NCI-H2171 (cell line): Measurements from ENCODE around the gene LYZL4.

Source experiments
- DNase-seq: peaks from one replicate; lab custom pipeline; 2025; lab: John Stamatoyannopoulos, UW

The LYZL4 gene, protein sequence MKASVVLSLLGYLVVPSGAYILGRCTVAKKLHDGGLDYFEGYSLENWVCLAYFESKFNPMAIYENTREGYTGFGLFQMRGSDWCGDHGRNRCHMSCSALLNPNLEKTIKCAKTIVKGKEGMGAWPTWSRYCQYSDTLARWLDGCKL

DNA sequence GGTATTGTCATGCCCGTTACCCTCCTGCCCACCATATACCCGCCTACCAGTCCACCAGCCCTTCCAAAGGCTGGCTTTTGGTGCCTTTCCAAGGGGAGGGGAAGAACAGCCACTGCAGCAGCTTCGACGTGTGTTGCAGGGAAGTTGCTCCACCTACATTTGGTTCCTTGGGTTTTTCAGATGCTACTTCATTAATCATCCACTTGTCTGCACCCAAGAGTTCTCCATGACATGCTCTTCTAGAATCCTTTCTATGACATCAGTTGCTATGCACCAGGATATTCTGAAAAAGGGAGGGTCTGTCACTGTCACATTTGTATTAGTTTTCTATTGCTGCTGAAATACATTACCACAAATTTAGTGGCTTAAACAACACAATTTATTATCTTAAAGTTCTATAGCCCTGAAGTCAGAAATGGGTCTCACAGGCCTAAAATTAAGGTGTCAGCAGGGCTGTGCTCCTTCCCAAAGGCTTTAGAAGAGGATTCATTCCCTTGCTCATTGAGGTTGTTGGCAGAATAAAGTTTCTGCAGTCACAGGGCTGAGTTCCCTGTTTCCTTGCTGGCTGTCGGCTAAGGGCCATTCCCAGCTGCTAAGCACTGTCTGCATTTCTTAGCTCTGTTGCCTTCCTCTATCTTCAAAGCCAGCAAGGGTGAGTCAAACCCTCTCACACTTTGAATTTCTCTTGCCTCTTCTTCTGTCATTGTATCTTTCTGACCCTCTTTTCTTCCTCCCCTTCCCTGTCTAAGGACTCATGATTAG is at the start of gene LYZL4:
LYZL4 (minus strand) TSS at position 241 of the 762 bp plus-strand sequence. CDS start 3,359 bp downstream, outside the sequence.
- no peak for DNase-seq

DNA sequence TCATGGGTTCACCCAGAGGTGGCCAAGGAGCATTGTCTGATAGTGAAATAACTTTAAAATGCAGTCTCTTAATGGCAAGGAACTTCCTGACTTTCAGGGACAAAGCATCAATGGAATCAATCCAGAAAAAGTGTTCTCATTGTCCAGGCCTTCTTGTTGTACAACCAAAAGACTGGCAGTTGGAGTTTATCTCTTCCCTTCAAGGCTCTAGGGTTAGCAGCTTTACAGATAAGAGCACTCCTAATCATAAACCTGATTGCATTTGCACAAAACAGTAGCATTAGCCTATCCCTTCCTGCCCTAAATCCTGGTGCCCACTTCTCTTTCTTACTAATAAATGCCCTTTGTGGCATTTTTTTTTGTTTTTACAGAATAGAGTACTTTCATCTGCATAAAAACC is 48.7 kb upstream of the LYZL4 start:
- no peak for DNase-seq

DNA sequence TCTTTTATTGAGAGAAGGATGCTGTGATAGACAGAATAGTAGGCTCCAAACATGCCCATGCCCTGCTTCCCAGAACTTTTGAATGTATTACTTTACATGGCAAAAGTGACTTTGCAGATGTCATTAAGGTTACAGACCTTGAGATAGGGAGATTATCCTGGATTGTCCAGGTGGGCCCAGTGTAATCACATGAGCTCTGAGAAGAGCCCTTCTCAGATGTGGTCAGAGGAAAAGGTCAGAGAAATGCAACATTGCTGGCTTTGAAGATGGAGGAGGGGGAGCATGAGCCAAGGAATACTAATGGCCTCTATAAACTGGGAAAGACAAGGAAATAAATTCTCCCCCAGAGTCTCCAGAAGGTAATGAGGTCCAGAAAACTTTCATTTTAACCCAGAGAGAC is 45.8 kb upstream of the LYZL4 start:
- no peak for DNase-seq

DNA sequence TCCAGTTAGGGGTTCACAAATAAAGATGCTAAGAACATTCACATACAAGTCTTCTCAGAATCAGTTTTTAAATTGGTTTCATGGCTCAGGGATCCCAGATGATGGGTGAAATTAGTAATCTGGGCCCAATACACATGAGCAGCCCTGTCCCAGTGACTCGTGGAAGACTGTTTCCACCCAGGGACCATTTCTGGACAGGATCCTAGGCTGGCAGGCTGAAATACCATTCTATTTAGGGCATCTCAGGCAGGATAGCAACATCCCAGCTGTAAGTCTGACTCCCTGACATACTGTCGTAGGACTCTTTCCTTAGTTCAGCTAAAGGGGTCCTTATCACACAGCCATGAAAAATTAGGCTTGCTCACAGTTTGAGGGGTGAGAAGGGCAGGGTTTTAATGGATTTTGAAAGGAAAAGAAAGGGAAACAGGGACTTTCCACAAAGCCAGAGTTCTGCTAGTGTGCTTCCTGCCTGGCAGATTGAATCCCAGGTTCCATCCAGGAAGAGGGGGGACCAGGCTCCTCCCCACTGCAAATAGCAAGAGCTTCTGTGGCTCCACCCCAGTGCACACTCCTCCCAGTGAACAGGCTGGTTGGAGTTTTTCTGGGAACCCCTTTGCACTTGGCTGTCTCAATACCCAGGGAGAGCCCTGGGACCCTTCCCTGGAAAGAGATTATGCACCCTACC is 41.3 kb upstream of the LYZL4 start:
- no peak for DNase-seq

DNA sequence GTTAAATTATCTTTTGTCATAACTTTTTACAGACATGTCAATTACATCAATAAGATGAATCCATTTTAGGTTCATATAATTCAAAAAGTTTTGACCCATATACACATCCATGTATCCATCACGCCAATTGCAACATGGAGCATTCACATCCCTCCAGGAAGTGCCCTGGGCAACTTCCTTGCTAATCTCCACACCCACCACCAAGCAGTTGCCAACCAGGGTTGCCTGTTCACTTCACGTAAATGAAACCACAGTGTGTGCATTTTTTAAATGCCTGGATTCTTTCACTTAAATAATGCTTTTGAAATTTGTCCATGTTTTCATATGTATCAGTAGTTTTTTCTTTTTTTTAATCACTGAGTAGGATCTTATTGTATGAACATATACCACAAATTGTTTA is 40.7 kb upstream of the LYZL4 start:
- no peak for DNase-seq

DNA sequence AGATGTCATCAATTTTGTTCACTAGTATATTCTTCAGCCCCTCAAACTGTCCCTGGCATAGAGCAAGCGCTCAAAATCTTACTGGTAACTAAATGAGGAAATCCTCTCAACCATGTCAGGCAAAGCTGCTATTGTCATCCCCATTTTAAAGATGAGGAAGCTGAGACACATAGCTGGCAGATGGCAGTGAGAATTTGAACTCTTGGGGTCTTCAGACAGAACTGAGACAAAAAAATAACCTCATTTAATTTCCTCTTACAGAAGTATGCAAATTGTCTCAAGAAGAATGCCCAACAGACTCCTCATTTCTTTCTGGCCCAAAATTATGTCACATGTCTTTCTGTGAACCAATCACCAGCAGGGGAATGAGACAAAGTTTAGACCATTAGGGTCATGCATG is 40.2 kb upstream of the LYZL4 start:
- no peak for DNase-seq

DNA sequence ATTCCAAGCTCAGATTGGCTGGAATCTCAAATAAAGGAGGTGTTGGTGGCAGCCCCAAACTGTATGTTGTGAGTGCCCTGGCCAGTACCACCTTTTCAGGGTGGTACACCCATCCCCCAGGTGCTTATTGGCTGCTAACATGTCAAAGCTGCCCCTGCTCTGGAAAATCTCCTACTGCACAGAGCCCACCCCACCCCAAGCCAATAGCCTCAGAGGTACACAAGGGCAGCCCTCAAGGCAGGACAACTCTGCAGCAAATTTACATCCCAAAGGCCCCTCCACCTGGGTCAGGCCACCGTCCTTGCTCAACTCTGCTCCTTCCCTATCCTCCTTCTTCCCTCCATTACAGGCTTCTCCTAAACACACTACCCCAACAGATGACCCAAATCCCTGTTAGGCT is 37.1 kb upstream of the LYZL4 start:
- DNase-seq, result no peak

DNA sequence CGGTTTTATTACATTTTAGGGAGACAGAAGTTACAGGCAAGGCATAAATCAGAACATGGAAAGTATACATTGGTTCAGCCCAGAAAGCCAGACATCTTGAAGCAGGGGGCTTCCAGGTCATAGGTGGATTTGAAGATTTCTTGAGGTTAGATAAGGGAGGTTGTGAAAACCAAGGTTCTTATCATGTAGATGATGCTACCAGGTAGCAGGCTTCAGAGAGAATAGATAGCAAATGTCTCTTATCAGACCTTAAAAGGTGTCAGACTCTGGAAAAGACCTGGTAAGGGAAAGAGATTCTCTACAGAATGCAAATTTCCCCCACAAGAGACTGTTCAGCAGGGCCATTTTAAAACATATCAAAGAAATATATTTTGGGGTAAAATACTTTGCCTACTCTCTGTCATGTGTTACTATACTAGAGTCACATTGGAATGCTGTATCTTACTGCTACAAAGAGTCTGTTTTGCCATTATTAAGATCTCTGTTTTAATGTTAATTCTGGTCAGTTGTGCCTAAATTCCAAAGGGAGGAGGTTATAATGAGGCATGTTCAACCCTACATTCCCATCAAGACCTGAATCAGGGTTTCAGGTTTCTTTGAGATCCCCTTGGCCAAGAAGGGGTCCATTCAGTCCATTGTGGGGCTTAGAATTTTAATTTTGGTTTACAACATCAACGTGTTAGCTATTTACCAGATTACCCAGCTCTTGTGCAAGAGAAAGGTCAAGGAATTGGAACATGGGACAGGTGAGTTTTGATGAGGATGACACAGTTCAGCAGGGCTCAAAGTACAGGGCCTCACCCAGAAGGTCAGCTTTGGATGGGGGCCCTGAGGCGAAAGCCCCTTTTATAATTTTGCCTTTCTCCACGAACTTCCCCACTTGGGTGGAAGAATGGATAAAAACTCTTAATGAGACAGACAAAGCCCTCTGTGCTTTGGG is 36.0 kb upstream of the LYZL4 start:
- no peak for DNase-seq

DNA sequence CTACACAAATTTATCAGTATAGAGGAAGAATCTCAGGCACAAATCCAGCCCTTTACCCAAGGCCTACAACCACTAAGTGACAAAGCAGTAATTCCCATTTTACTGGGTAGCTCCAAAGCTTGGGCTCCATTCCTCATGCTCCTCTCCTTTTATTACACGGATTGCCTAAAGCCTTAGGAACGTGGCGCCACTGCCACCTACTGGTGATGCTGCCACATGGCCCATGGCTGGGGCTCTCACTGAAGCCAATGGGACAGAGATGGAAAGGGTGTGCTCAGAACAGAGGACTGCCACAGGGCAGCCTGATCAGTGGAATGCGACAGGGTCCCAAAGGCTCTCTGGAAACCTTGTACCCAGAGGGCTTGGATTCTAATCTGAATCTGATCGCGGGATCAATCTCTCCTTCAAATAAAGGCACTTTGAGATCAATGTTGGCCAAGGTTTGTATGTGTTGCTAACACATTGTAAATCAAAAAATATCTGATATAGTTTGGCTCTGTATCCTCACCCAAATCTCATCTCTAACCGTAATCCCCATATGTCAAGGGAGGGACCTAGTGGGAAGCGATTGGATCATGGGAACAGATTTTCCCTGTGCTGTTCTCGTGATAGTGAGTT is 33.5 kb upstream of the LYZL4 start:
- peak; percentile 21 for DNase-seq

DNA sequence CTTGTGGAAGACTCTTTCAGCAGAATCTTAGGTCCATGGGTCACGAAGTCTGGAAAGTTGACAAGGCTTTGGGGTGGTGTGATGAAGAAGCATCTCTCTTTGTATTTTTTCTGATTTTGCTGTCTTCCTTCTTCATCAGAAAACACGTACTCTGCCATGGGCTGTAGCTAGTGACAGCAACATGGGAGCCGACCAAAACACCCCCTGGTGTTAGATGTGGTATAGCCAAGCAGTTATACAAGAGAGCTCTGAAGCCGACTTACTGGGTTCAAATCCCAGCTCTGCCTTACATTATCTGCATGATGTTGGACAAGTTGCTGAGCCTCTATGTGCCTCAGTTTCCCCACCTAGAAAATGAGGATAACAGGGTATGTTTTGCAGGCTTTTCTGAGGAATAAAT is 32.9 kb upstream of the LYZL4 start:
- DNase-seq, result no peak

DNA sequence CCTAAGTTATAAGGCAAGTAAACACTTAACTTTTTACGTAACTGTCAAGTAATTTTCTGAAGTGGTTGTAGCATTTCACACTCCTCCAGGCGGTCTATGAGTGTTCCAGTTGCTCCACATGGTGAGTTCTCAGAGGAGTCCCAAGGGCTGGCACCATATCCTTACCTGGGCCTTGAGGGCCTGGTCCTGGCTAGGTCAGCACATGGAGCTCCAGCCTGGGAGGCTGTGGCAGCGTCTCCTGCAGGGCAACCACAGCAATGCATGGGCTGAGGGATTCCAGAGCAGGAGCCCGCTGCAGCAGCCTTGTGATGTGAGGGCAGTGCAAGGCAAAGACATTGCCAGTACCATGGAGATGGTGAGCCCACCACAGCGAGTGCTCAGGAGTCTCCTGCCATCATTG is 32.2 kb upstream of the LYZL4 start:
- DNase-seq, result no peak

DNA sequence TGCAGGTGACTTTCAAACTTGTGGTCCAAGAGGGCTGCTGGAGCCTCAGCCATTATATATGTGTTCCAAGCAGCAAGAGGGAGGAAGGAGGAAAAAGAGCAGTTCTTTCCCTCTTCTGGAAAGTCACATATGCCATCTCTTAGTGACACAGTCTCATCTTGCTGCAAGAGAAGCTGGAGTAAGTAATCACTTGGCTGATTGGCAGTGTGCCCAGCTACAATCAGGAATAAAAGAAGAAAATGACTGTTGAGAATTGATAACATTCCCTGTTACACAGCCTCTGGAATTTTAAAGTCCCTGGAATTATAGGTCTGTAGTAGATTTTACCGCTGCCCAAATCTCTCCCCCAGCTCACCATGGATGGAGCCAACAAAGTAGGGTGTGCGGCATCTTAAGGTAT is 31.4 kb upstream of the LYZL4 start:
- no peak for DNase-seq

DNA sequence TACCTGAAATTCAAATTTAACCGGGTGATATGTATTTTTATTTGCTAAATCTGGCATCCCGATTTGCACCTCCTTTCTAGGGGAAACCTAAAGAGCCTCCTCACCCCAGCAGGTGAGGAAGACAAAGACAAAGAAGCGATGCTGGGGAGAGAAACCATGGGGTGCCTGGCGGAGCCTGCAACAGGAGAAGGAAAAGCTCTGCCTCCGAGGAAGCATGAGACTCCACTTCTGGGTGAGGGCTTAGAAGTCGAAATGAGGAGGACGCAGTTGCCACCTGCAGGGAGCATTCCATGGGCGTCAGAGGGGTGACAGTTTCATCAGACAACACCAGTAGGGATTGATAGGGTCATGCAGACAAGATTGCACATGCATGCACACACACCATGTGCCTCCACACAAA is 30.5 kb upstream of the LYZL4 start:
- DNase-seq, result no peak

DNA sequence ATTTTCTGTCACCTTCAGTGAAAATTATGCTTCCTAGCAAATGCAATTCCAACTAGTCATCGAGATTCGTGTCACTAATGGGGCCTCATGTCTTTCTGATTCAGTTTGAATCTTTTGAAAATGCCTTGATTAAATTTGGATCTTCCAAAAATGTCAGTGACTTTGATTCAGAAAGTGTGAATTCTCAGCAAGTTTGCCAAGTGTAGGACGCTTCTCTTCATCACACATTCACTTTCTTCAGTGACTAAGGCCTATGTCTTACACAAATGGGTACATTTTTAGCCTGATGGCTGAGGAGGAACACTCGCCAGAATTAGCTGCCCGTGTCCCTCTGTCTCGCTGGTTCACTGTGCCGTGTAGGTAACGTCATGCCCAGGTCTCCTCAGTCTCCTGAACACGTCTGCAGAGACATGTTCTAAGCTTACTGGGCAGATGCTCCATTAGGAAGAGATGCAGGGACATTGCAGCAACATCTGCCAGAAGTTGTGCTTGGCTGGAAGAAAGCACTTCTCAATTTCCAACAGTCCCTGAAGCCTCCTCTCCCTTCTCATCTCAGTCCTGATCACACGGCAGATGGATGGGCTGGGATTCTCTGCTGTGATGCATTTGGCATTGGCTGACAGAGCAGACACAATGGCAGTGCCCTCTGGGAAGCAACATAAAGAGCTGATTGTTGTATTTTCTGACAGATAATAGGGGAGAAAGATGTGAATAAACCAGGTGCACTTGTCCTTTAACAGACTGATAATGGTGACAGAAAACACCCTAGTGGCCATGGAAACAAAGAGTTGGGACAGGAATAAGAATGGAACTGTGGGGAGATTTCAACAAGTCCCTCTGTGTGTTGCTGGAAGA is 29.1 kb upstream of the LYZL4 start:
- peak; percentile 61 for DNase-seq

DNA sequence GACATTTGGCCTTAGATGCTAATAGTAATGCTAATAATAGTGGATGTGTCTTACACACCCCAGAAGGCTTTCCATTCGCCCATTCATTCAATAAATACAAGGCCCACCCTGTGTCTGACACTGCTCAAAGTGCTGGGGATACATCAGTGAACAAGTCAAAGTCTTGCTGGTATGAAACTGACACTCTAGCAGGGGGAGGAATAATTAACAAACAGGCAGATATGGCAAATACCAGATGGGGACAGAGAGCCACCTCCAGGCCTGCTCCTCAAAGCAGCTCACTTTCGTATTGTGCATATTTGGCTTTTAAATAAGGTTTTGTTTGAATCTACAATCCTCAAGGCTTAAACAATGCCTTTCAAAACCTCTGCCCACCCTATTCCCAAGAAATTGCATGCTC is 28.3 kb upstream of the LYZL4 start:
- DNase-seq, result no peak

DNA sequence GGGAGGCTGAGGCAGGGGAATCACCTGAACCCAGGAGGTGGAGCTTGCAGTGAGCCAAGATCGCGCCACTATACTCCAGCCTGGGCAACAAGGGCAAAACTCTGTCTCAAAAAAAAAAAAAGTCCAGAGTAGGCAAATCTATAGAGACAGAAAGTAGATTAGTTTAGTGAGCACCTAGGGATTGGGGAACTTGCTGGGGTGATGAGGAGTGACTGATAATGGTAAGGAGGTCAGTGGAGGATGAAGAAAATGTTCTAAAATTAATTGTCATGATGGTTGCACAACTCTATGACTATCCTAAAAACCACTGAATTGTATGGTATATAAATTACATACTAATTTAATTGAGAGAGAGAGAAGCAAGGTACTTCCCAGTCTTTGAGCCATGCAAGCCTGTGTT is 27.8 kb upstream of the LYZL4 start:
- no peak for DNase-seq

DNA sequence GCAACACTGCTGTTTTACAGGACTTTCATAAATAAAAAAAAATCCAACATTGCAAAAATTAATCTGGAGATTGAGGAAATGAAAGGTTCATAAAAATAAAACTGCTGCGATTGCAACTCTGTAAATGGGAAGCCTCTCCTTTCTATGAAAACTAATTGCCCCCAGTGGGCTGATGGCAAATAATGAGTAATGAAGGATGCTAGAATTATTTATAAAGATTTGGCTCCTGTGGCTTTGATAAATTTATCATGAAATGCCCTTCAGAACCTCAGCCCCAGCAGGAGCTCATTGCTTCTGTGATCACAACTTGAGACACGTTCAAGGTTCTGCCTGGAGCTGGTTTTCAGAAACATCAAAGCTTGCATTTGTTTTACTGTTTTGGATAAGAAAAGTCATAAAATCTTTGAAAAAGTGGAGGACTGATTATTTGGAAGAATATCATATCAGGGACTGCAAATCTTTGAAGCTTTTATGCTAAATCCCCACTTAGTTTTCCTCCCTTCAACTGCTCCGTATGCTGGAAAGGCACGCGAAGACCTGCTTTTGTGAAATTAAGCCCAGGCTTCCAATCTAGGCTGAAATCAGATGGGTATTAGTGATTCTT is 24.5 kb upstream of the LYZL4 start:
- no peak for DNase-seq

DNA sequence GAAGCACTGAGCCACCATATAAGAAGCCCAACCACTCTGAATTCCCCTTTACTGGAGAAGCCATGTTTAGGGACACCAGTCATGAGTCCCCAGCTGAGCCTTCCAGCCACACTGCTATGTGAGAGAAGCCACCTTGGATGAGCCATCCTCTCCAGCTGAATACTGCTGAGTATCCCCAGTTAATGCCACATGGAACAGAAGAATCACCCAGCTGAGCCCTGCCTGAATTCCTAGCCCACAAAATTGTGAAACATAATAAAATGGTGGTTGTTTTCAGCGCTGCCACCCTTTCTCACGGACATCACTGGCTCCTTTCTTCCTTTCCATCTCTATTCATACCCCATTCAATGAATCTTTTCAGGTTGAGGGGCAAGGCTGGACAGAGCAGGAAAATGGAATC is 22.1 kb upstream of the LYZL4 start:
- no peak for DNase-seq

DNA sequence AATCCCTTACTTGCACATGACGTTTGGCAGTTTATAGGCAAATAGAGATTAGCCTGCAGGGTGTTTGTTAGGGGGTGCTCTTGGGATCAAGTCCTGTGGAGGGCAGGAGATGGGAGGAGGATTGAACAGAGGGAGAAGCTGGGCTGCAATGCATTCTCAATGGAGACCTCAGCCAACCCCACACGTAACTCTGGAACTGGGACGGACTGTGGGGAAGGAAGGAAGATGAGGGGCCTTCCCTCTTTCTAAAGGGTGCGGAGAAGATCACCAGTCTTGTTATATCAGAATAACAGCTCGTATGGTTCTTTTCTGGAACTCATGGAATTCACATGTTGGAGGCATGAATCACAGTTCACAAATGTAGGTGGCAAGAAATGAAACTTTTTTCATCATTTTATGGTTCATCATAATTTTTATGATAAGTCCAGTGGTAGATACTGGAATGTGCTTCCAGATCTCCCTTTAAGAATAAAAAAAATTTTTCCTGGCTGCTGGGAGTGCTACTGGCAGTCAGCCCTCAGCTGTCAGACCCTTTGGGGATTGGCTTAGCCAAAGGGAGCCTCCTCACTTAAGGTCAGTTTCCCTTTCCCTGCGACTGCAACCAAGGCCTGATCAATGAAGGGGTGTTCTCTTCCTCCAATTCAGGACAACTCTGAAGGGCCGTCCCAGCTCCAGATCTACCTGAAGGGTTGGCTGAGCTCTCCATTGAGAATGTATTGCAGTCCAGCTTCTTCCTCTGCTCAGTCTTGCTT is 20.5 kb upstream of the LYZL4 start:
- DNase-seq, result no peak

DNA sequence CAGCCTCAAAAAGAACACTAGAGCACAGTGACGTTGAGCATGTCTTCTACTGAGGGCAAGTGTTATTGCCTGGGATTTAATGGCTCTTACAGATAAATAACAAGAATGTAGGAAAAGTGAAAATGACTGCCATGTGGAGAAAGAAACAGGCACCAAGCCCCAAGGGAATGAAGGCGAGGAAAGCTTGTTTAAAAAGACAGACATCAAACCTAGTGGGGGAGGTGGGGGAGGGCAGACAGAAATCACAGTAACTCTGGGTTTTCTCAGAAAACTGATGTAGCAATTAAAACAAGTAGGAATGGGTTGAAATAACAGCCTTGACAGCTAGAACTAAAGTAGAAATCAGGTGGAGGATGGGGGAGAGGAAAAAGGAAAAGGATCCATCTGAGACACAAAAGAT is 18.4 kb upstream of the LYZL4 start:
- peak; percentile 4 for DNase-seq
